GM12891 (cell line): Measurements from ENCODE around the gene KRR1.

ENCODE experiments used
- POLR2A ChIP-seq: IDR thresholded peaks from 2 replicates; pipeline ENCODE4 v1.6.1; 2011; ENCODE audit warnings: low read depth, low read length, control low read depth
- POLR2AphosphoS5 ChIP-seq: IDR thresholded peaks from 2 replicates; pipeline ENCODE4 v1.6.1; 2011; ENCODE audit warnings: low read depth, low read length, control low read depth
- TAF1 ChIP-seq: IDR thresholded peaks from 2 replicates; pipeline ENCODE4 v1.6.1; 2011; ENCODE audit warnings: low read depth, low read length, control low read depth

DNA sequence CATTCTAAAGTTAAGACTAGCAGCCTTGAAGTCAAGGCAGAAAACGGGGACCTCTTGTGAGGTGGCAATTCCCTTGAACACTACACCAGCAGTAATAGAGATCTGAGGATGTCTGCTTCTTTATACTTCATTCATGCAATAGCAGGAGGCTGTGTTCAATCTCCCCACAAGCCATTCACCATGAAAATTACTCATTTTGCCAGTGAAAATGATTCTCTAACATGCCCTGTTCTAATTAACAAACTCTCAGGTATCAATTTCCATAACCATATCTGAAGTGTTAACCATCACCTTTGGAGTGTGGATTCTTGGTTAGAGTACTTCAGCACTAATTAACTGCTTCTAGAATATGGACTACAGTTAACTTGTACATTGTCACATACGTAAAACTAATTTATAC lies 34.3 kb downstream of the KRR1 start:
- TF ChIP-seq TAF1 (no peak), POLR2AphosphoS5 (no peak), POLR2A (no peak)
